Caco-2 (cell line): ENCODE measurements around the gene TYROBP. TPM values are rescaled to one million over a fixed set of nuclear protein-coding genes. Genes with fewer than 3 reads are reported as not detected.
"Not testable (repeated sequence)": the region's sequence is repeated elsewhere in the genome, so short reads cannot be mapped to it uniquely, and the experiment has no call there.

Source experiments
- Bru-seq: library from RNA; stranded (reverse); fragments of 400-500 nt; gene quantifications from one replicate; lab custom pipeline; 2021; lab: Mats Ljungman, UMichigan
- BruChase-seq, 2 experiments: library from RNA; stranded (reverse); fragments of 400-500 nt; gene quantifications; one replicate each; lab custom pipeline; 2021; lab: Mats Ljungman, UMichigan
- BruUV-seq: library from RNA; stranded (reverse); fragments of 400-500 nt; replicated peaks from 2 replicates; lab custom pipeline; 2021; lab: Mats Ljungman, UMichigan
- CTCF ChIA-PET: fragments of 300-600 bp; sonication (Branson Sonifier 250); formaldehyde crosslinking; loops from one replicate; lab custom pipeline; 2022; ENCODE audit warnings: antibody characterized with exemption; lab: Charles Lee
- POLR2A ChIA-PET: fragments of 300-600 bp; sonication (Branson Sonifier 250); formaldehyde crosslinking; loops from one replicate; lab custom pipeline; 2022; ENCODE audit warnings: antibody characterized with exemption; lab: Charles Lee
- DNase-seq, 2 experiments: peaks; one replicate each; pipeline versions ENCODE4 v3.0.0 to v3.0.0-alpha.2; 2020 to 2022
- H3K27me3 ChIP-seq: replicated peaks from 2 replicates; pipeline ENCODE4 v1.6.0; 2011; ENCODE audit warnings: low read length; ENCODE audit not compliant: control insufficient read depth, insufficient read depth
- H3K36me3 ChIP-seq: 2 replicates; pipeline ENCODE4 v1.5.1; 2011; ENCODE audit warnings: low read length; ENCODE audit not compliant: control insufficient read depth, insufficient read depth
- H3K4me1 ChIP-seq: fragments of 250-450 bp; sonication (Bioruptor Pico); 2 replicates; pipeline ENCODE4 v1.5.1; 2020; ENCODE audit warnings: mild to moderate bottlenecking
- H3K4me3 ChIP-seq: 2 replicates; pipeline ENCODE4 v1.5.1; 2011; ENCODE audit warnings: low read depth, mild to moderate bottlenecking, control low read depth, low read length
- H3K9me3 ChIP-seq: fragments of 250-450 bp; sonication (Bioruptor Pico); 2 replicates; pipeline ENCODE4 v1.5.1; 2020; ENCODE audit warnings: mild to moderate bottlenecking, moderate library complexity
- H3K27ac Mint-ChIP-seq: one replicate; pipeline ENCODE4 v1.8.0; 2022; ENCODE audit warnings: mixed read lengths; ENCODE audit not compliant: unreplicated experiment
- H3K27me3 Mint-ChIP-seq: one replicate; pipeline ENCODE4 v1.8.0; 2022; ENCODE audit warnings: mixed read lengths; ENCODE audit not compliant: insufficient read depth, unreplicated experiment
- H3K36me3 Mint-ChIP-seq: one replicate; pipeline ENCODE4 v1.8.0; 2022; ENCODE audit warnings: mild to moderate bottlenecking, mixed read lengths; ENCODE audit not compliant: insufficient read depth, unreplicated experiment
- H3K4me1 Mint-ChIP-seq: one replicate; pipeline ENCODE4 v1.8.0; 2022; ENCODE audit warnings: low read depth, mixed read lengths; ENCODE audit not compliant: unreplicated experiment
- H3K4me3 Mint-ChIP-seq: one replicate; pipeline ENCODE4 v1.8.0; 2022; ENCODE audit warnings: mild to moderate bottlenecking, moderate library complexity, mixed read lengths; ENCODE audit not compliant: unreplicated experiment
- H3K9me3 Mint-ChIP-seq: one replicate; pipeline ENCODE4 v1.8.0; 2022; ENCODE audit warnings: mixed read lengths; ENCODE audit not compliant: unreplicated experiment
- intact Hi-C: fragments of 100-400 bp; cut with micrococcal nuclease; formaldehyde crosslinking; loops from one replicate; pipeline ENCODE4 v1.10.0; 2022; ENCODE audit not compliant: unreplicated experiment
- long read RNA-seq: library from polyadenylated mRNA; stranded (forward); transcript quantifications from one replicate; pipeline ENCODE4 v2.0.0, GENCODE V29; 2022
- total RNA-seq: library from RNA; stranded (reverse); gene quantifications from 2 replicates; pipeline ENCODE4 v1.2.3, GENCODE V29; 2022
- TF ChIP-seq, protein P1 (sequence below), 2 experiments: fragments of 200-600 bp in 1 of 2; IDR thresholded peaks; 1 replicate in 1 of 2; 2 replicates in 1 of 2; pipeline versions ENCODE4 v1.5.1 to v1.8.0; 2011 to 2022; ENCODE audit warnings: antibody characterized with exemption in 1 of 2, control low read depth in 1 of 2, inconsistent platforms in 1 of 2, low read depth in 1 of 2, low read length in 1 of 2, mild to moderate bottlenecking in 1 of 2, moderate library complexity in 1 of 2; ENCODE audit not compliant: insufficient read depth in 1 of 2, severe bottlenecking in 1 of 2, unreplicated experiment in 1 of 2

TYROBP gene
- total RNA-seq = not detected in 2 replicates
- not detected for Bru-seq, nascent RNA
- BruChase-seq, experiment 1, labeled RNA remaining after a 2-hour chase = not detected
- not detected for BruChase-seq, experiment 2, labeled RNA remaining after a 6-hour chase
- long read RNA-seq = 0 reads

GRCh38 chr19:35908010-35908441, at the start of gene TYROBP:
Gene TYROBP, minus strand, starts transcription at chr19:35908295. Its CDS starts 67 bp downstream, at chr19:35908228.
- DNase-seq = no peak
- peaks cover 5% of the 10 kb centered on the region for H3K27me3 Mint-ChIP-seq
- no peaks in the 10 kb centered on the region for H3K9me3 Mint-ChIP-seq
- Histone ChIP-seq H3K9me3 (no peaks in the 10 kb centered on the region), H3K27me3 (0 out of 2 replicates have a peak, but pooled peaks cover 1% of the 10 kb centered on the region), H3K4me3 (no peak within 1 kb of the TSS), H3K4me1 (0 out of 2 replicates have a peak, but pooled peaks cover 7% of the 10 kb centered on the region), H3K36me3 (no peaks in the 10 kb centered on the region)
- H3K27ac Mint-ChIP-seq = no peak within 1 kb of the TSS
- H3K4me1 Mint-ChIP-seq = peaks cover 7% of the 10 kb centered on the region
- TF ChIP-seq, protein P1, sequence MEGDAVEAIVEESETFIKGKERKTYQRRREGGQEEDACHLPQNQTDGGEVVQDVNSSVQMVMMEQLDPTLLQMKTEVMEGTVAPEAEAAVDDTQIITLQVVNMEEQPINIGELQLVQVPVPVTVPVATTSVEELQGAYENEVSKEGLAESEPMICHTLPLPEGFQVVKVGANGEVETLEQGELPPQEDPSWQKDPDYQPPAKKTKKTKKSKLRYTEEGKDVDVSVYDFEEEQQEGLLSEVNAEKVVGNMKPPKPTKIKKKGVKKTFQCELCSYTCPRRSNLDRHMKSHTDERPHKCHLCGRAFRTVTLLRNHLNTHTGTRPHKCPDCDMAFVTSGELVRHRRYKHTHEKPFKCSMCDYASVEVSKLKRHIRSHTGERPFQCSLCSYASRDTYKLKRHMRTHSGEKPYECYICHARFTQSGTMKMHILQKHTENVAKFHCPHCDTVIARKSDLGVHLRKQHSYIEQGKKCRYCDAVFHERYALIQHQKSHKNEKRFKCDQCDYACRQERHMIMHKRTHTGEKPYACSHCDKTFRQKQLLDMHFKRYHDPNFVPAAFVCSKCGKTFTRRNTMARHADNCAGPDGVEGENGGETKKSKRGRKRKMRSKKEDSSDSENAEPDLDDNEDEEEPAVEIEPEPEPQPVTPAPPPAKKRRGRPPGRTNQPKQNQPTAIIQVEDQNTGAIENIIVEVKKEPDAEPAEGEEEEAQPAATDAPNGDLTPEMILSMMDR (IDR thresholded peaks at IDR 0.05; ENCODE audit: insufficient read depth in 1 of 2, low read depth in 1 of 2, low read length in 1 of 2, severe bottlenecking in 1 of 2, unreplicated experiment in 1 of 2) = no peak
- intact Hi-C loops = no loop called here
- H3K36me3 Mint-ChIP-seq = no peaks in the 10 kb centered on the region
- no TSS peak for BruUV-seq
- CTCF ChIA-PET = no interaction called here
- POLR2A ChIA-PET = no interaction called here
- H3K4me3 Mint-ChIP-seq = no peak within 1 kb of the TSS

DNA sequence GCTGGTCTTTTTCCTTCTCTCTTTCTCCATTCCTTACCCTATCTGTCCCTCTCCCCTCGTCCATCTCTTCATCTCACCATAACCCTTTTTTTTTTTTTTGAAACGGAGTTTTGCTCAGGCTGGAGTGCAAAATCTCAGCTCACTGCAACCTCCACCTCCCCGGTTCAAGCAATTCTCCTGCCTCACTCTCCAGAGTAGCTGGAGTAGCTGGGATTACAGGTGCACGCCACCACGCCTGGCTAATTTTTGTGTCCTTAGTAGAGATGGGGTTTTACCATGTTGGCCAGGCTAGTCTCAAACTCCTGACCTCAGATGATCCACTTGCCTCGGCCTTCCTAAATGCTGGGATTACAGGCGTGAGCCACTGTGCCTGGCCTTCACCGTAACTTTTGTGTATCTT, 49.3 kb upstream of the TYROBP start:
- not testable (repeated sequence) for H3K36me3 ChIP-seq, H3K36me3 Mint-ChIP-seq

GRCh38 chr19:35955881-35956634, 48.0 kb upstream of the TYROBP start:
- Histone ChIP-seq H3K27me3 (no peaks in the 10 kb centered on the region), H3K9me3 (no peaks in the 10 kb centered on the region), H3K36me3 (no peaks in the 10 kb centered on the region), H3K4me1 (peaks cover 7% of the 10 kb centered on the region; the same call in 1 of the 2 replicates), H3K4me3 (no peak overlapping the region)
- Mint-ChIP-seq H3K9me3 (no peaks in the 10 kb centered on the region), H3K36me3 (no peaks in the 10 kb centered on the region), H3K27me3 (peaks cover 26% of the 10 kb centered on the region), H3K4me1 (no peaks in the 10 kb centered on the region), H3K4me3 (no peak overlapping the region), H3K27ac (no peak overlapping the region)
- intact Hi-C loops = no loop called here
- no peak for DNase-seq
- POLR2A ChIA-PET = no interaction called here
- CTCF ChIA-PET = no interaction called here
- TF ChIP-seq, protein P1 (IDR thresholded peaks at IDR 0.05; ENCODE audit: insufficient read depth in 1 of 2, low read depth in 1 of 2, low read length in 1 of 2, severe bottlenecking in 1 of 2, unreplicated experiment in 1 of 2) = no peak
- BruUV-seq = no TSS peak

More for the DNA sequence above, 49.3 kb upstream of the TYROBP start:
- H3K27me3 ChIP-seq, CTCF ChIA-PET, DNase-seq, BruUV-seq, H3K9me3 Mint-ChIP-seq, H3K4me3 ChIP-seq, H3K9me3 ChIP-seq, H3K27ac Mint-ChIP-seq, intact Hi-C loops, H3K4me3 Mint-ChIP-seq, H3K4me1 ChIP-seq, H3K4me1 Mint-ChIP-seq: not testable (repeated sequence)
- H3K27me3 Mint-ChIP-seq = peaks cover 23% of the 10 kb centered on the region
- POLR2A ChIA-PET = interaction anchor here (0.5 kb wide), 1 partner anchor 963 kb away, joined by 3 read pairs; no protein-coding TSS in a partner anchor
